HepG2 (cell line): ENCODE measurements around the gene RAB11FIP2.

Experiments used
- ATF6 ChIP-seq: sonication (generic); formaldehyde crosslinking; conservative IDR thresholded peaks from 2 replicates; pipeline ENCODE4 v1.4.0; 2020; ENCODE audit warnings: missing genetic modification reagents
- BCL3 ChIP-seq: sonication (generic); formaldehyde crosslinking; IDR thresholded peaks from 2 replicates; pipeline ENCODE4 v1.5.1; 2020; ENCODE audit warnings: mild to moderate bottlenecking, missing genetic modification reagents, moderate library complexity
- FOXO4 ChIP-seq: sonication (generic); formaldehyde crosslinking; conservative IDR thresholded peaks from 2 replicates; pipeline ENCODE4 v1.8.1; 2023; ENCODE audit warnings: missing genetic modification reagents
- NFYC ChIP-seq: IDR thresholded peaks from 2 replicates; pipeline ENCODE4 v1.6.1; 2016; ENCODE audit warnings: missing genetic modification reagents, missing compliant biosample characterization
- NPAS2 ChIP-seq: sonication (generic); formaldehyde crosslinking; IDR thresholded peaks from 2 replicates; pipeline ENCODE4 v1.8.0; 2022; ENCODE audit warnings: mild to moderate bottlenecking, missing genetic modification reagents, borderline replicate concordance
- SP1 ChIP-seq, 2 experiments: fragments of 450-650 bp in 1 of 2; sonication (generic) in 1 of 2; formaldehyde crosslinking in 1 of 2; IDR thresholded peaks; 2 replicates each; pipeline versions ENCODE4 v1.4.0 to v1.6.1; 2016 to 2020; ENCODE audit warnings: missing genetic modification reagents in 1 of 2
- ZBTB34 ChIP-seq: sonication (generic); formaldehyde crosslinking; IDR thresholded peaks from 2 replicates; pipeline ENCODE4 v1.8.0; 2022; ENCODE audit warnings: mild to moderate bottlenecking, missing genetic modification reagents
- ZNF879 ChIP-seq: sonication (generic); formaldehyde crosslinking; IDR thresholded peaks from 2 replicates; pipeline ENCODE4 v1.8.1; 2023; ENCODE audit warnings: missing genetic modification reagents

- TF ChIP-seq NFYC (CRISPR knock-in tag) (no peak), ZBTB34 (CRISPR knock-in tag) (no peak), FOXO4 (CRISPR knock-in tag) (no peak), ZNF879 (no peak), ATF6 (CRISPR knock-in tag) (no peak), BCL3 (CRISPR knock-in tag) (no peak), NPAS2 (no peak), SP1 (IDR thresholded peaks at IDR 0.05) (no peak), SP1 (CRISPR knock-in tag; IDR thresholded peaks at IDR 0.05) (no peak)
Measured at GRCh38 chr10:117993166-117993565, 53.6 kb downstream of the RAB11FIP2 start.
